Stimulated activated CD8-positive, alpha-beta memory T cell treated with anti-CD3 and anti-CD28 coated beads, Interleukin-12 subunit alpha, Interleukin-12 subunit beta, amount 100 ng/mL, for 24 hours (primary cell): ENCODE measurements around the gene TMEM89.

Experiments
- DNase-seq: peaks from one replicate; pipeline ENCODE4 v3.0.0-alpha.2; 2020; ENCODE audit errors: extremely low read depth

TMEM89 gene

DNA sequence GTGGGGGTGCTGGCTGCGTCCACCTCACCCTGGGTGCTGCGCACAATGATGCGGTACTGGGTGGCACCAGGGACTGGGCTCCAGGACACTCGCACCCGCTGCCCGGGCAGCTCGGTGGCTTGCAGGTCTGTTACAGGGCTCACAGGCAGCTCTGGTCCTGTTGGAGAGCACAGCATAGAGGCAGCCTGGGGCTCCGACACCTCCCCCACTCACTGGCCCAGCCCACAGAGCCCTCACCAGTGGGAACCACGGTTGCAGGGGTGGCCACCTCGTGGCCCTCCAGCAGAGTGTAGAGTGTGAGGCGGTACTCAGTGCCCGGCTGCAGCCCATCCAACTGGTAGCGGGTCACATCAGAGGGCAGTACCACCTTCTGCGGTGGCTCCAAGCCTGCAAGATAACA lies 30.1 kb downstream of the TMEM89 start:
- DNase-seq: no peak

DNA sequence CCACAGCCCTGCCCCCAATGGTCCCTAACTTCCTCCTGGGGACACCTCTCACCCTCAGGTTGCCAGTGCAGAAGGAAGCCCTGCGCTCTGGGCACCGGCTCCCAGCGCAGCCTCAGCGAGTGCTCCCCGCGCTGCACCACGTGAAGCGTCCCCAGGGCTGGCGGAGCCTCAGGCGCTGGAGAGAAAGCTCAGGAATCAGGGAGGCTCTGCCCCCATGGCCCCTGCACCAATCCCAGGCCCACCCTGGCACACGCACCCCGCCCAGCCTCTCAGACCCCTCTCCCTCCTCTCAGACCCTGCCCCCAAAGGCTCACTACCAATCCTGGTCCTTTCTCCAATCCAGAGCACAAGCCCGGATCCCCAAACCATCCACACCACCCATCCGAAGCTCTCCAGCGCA lies 33.3 kb downstream of the TMEM89 start:
- no peak for DNase-seq

DNA sequence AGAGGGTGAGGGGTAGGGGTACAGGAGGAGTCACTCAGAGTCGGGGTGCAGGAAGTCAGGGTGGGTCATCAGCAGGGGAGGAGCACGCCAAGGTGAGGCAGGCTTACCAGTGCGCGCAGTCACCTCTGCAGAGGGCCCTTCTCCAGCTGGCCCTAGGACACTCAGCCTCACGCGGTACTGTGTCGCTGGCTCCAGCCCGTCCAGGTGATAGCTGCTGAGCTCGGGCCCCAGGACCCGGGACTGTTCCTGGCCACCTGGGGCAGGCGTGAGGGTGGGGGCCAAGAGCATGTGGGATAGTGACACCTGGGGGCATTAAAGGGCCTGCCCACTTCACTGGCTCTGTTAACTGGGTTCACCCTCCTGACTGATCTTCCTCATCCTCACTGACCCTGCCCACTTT lies 33.9 kb downstream of the TMEM89 start:
- no peak for DNase-seq

DNA sequence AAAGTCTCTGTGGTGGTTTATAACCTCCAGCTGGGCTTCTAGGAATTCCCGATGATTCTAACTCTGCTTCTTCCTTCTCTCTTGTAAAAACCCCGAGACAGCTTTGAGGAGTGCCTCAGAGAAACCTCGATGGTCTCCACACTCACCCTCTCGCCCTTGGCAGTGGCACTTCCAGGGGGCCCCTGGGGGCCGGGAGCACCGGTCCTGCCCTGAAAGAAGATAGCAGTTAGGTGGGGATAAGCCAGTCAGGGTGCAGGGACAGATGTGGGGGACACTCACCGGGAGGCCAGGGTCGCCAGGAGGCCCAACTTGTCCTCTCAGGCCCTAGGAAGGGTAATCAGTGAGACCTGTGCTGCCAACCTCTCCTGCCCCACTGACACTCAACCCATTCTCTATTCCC lies 36.2 kb downstream of the TMEM89 start:
- no peak for DNase-seq

DNA sequence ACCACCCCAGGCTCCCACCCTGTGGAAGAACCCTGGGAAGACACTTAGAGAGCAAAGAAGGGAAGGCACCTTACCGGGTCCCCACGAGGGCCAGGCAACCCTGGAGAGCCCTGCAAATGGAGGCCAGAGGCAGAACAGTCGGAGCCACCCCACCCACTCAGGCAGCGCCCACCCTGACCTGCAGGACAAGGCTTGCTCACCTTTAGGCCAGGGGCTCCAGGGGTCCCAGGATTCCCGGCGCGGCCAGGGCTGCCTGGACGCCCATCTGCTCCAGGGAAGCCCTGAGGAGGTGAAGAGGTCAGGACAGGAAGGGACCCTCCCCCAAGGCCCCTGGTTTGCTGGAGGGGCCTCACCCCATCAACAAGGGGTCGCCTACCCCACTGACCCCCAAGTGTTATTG lies 36.7 kb downstream of the TMEM89 start:
- no peak for DNase-seq

DNA sequence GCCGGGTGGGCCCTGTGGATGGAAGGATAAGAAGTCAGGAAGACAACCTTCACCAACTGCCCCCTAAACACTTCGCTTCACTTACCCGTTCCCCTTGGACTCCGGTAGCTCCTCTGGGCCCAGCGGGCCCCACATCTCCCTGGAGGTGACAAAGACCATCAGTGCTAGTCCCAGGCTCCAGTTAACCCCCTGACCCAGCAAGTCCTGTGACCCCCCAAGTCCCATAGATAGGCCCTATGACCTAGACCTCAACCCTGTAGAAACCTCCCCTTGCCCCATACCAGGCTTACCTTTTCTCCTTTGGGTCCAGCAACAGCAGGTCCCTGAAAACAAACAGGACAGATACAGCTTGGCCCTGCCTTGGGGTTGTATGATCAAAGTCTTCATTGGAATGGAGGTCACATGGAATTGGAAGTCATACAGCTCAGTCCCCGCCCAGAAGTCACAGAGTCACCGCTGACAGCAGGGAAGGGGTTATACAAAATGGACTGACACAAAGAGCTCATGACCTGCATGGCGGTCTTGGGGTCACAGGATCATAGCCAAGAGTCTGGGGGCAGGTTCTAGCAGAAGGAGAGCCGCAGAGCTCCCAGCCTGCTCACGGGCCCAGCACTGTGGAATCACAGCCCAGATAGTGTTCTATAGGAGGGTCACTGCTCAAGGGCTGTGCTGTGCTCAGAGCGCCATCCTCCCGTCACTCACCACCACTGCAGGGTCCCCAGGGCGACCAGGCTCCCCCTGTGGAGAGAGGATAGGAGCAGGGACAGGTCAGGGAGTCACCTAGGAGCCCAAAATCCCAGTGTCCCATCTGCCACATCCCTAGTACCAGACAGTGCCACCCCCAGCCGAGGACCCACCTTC lies 39.7 kb downstream of the TMEM89 start:
- no peak for DNase-seq

DNA sequence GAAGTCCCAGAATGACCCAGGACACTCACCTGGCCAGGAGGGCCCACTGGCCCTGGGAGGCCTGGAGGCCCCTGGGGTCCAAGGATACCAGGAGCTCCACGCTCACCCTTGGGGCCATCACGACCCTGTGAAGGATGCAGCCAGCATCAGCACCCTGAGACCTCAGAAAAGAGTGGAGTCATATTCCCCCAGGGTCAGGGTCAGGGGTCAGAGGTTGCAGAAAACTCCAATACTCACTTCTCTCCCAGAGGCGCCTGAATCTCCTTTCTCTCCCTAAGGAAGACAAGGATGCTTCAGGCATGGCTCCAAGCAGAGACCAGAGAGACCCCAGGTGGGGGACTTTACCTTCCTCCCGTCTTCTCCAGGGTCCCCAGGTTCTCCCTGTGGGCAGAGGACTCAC lies 44.9 kb downstream of the TMEM89 start:
- DNase-seq: no peak

DNA sequence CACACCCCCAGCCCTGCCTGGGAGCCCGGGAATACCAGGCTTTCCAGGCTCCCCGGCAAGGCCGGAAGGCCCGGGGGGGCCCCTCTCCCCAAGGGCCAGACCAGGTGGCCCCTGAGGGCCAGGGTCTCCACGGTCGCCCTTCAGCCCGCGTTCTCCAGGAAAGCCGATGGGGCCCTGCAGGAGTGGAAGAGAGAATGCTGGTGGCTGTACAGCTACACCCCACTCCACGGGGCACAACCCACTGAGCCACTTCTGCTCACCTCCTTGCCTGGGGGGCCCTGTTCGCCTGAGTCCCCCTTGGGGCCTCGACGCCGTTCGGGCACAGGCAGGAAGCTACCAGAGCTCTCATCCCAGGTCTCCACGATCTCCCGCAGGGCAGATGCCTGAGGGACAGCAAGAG lies 46.2 kb downstream of the TMEM89 start:
- no peak for DNase-seq

DNA sequence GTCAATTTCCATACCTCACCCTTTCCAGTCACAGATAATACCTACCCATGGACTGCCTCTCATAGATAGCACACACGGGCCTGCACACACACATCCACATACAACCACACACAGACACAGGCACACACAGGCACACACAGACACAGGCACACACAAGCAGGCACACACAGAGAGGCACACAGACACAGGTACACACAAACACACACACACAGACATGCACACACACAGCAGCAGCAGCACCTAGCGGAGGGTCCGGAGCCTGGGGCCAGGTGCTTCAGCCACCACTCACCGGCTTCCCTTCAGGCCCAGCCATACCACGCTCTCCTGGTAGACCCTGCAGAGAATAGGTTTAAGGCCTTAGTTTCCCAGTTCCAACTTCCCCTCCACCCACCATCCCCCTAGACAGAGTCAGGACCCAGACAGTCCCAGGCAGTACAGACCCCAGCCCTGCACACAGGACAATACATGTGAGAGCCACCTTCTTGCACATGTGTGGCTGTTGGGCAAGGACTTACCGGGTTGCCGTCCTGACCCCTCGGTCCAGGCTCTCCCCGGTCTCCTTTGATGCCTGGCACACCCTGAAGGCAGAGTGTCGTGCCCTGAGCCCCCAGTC lies 47.5 kb downstream of the TMEM89 start:
- DNase-seq: no peak

DNA sequence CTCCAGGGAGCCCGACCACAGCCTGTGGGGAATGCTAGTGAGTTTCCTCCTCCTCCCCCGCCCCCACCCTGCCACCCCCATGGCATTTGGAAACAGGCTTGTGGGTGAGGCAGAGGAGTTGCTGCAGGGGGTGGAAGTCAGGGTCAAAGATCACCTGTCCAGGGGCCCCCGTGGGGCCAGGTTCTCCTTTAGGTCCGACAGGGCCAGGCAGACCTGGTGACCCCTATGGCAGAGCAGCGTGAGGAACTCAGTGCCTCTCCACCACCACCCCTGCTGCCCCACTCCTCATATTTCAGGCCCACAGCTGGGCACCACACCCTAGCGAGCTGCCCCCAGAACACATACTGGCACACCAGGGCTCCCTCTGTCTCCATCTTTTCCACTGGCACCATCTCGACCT lies 49.1 kb downstream of the TMEM89 start:
- no peak for DNase-seq

DNA sequence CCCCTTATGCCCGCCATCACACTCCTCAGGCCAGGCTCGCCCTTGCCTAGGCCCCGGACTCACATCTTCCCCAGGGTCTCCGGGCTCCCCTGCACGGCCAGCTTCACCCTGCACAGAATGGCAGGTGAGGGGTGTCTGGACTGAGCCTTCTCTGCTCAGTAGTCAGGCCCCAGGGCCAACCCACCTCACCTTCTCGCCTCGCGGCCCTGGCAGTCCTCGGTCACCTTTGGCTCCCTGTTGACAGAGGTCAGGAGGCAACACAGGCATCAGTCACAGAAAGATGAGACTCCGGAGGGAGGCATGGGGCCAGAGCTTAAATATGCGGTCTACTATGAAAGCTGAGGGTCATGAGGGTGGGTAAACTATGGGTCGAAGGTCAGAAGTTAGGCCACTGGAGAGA lies 49.6 kb downstream of the TMEM89 start:
- no peak for DNase-seq
